ENCODE data around the gene TCERG1L. TPM values are rescaled to one million over a fixed set of nuclear protein-coding genes. Genes with fewer than 3 reads are reported as not detected.
"Not testable (repeated sequence)": the region's sequence is repeated elsewhere in the genome, so short reads cannot be mapped to it uniquely, and the experiment has no call there.

TCERG1L gene
- total RNA-seq, 1 experiment from 2014 or later = not detected

GRCh38 chr10:131167036-131167860 lies 144.3 kb downstream of the TCERG1L start:
- no peak for DNase-seq (ENCODE audit: low read depth)

DNA sequence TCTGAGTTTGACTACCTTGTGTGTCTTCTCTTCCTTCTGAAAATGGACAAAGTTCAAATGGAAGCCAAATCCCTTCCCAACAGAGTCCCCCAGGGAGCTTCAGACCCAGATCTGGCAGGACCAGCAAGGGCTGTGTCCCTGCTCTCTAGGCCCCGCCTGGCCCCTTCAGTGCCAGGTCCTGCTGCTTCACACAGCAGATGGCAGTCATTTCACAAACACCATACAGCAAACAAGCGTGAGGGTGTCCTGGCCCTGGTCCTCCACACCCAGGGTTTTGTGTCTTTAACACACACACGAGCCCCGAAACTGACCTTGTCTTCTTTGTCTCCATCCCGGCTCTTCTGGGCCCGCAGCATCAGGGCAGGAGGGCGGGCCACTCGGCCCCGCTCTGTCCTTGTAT lies 145.0 kb downstream of the TCERG1L start:
- DNase-seq (ENCODE audit: low read depth) = no peak

DNA sequence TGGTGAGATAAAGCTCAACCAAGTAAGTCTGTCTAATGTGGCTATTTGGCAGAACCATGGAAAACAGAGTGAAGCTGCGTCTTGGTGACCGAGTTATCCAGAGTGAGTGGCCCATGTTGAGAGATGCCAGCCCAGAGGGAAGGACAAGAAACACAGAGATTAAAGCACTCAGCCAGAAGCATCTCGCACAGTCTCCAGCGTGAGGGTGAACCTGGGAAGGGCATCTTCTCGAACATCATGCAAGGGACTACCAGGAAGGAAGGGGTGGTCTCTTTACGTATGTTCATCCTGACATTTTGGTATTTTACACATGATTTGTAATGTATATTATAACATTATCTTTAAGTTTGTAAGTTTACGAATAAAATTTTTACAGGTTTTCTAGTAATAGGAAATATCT lies 146.4 kb downstream of the TCERG1L start:
- no peak for DNase-seq (ENCODE audit: low read depth)

DNA sequence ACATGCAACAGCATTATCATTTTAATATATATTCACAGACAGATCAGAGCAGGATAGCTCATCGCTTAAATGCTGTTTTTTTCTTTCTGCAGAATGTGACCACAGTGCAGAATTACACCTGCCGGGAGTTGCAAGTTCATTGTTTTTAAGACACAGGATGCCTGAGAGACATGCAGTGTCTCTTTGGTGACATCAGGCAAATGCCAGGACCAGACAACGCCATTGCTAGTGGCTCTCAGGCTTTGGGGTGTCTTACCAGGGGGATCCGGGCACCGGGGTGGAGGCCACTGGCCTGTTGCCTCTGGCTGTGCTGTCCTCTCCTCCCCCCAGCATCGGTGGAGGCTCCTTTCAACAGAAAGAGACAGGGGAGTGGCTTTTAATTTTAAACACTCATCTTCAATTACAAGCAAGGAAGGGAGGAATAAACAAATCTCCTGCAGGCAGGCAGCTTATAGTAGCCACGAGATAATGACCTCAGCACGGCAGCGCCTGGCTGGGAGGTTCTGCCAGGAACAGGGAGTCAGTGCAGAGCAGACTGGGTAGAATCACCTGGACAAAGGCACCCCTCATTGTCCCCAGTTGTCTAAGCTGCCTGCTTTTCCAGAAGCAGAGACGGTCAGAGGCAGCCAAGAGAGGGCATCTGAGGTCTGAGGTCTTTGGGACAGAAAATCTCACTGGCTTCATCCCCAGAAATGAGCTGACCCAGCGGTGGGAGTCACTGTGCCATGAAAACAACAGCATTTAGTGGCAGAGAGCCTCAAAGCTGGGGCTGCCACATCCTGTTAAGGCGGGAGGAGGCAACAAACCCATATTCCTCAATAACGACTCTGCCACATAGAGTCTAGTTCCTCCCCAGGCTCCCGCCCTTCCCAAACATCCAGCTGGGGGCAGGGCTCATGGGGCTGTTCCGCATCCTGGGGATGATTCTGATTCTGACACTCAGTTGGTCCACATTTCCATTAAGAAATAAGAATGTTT lies 148.4 kb downstream of the TCERG1L start:
- DNase-seq (ENCODE audit: low read depth) = no peak

- DNase-seq (ENCODE audit: low read depth) = no peak
These were observed 149.3 kb downstream of the TCERG1L start for GRCh38 chr10:131162211-131162610.

DNA sequence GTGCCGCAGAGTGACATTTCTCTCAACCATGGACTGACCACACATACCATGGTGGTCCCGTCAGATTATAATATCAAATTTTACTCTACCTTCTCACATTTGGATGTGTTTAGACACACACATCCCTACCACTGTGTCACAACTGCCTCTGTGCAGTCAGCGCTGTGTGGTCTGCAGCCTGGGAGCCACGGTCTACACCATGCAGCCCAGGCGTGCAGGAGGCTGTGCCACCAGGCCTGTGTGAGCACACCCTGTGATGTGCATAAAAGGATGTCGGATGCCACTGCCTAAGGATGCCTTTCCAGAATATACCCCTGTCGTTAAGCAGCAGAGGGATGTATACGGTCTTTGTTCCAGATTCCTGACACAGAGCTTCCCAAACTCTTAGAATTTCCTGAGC lies 150.4 kb downstream of the TCERG1L start:
- no peak for DNase-seq (ENCODE audit: low read depth)

GRCh38 chr10:131160219-131160875 lies 151.2 kb downstream of the TCERG1L start:
- DNase-seq (ENCODE audit: low read depth) = no peak

DNA sequence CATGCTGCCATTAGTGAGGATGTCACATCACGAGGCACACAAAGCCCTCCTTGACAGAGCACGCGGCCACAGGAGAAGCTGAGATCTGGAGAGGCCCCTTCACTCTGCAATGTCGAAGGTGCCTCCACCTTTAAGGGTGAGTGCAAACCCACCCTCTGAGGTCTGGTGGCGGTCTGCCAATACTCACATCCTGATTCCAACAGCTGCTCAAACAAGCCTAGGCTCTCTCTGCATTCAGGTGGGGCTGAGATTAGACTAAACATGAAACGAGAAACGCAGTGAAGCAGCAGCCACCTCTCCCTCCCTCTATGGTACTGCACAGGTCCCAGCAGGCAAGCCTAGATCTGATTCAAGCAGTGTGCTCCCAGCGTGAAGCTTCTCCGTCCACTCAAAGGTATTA lies 151.8 kb downstream of the TCERG1L start:
- no peak for DNase-seq (ENCODE audit: low read depth)

GRCh38 chr10:131158695-131159094 lies 152.8 kb downstream of the TCERG1L start:
- no peak for DNase-seq (ENCODE audit: low read depth)

GRCh38 chr10:131157899-131158298 lies 153.6 kb downstream of the TCERG1L start:
- no peak for DNase-seq (ENCODE audit: low read depth)

- DNase-seq (ENCODE audit: low read depth) = no peak
These were observed 155.7 kb downstream of the TCERG1L start for GRCh38 chr10:131155876-131156230.

DNA sequence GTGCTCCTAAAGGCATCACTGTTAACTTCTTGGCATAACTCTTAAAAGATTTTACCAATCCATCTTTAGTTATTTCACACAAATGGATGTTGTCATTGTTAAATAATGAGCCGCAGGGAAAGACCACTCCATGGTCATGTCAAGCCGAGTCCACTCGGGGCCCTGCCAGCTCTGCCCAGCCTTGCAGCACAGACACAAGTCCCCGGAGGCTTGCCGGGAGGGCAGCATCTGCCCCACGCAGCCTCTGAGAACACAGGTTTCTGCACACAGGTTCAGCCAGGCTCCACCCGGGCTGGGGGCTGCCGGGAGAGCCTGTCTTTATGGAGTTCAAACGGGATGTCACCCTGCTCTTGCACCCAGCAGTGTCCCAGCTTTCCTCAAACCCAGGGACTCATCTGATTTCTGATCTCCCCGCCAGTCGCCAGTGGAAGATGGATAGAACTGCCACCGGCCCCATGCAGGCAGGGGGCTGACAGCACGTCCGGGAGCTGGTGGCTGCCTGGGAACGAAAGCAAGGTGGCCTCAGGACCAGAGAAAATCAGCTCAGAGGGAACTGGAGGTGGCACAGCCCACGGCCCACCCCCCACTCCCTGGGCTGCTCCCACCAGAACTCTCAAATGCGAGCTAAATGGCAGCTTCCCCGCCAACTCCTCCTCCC lies 156.2 kb downstream of the TCERG1L start:
- no peak for DNase-seq (ENCODE audit: low read depth)

GRCh38 chr10:131154306-131155025 lies 157.1 kb downstream of the TCERG1L start:
- DNase-seq (ENCODE audit: low read depth) = no peak

GRCh38 chr10:131152456-131152855 lies 159.1 kb downstream of the TCERG1L start:
- DNase-seq (ENCODE audit: low read depth) = not testable (repeated sequence)

DNA sequence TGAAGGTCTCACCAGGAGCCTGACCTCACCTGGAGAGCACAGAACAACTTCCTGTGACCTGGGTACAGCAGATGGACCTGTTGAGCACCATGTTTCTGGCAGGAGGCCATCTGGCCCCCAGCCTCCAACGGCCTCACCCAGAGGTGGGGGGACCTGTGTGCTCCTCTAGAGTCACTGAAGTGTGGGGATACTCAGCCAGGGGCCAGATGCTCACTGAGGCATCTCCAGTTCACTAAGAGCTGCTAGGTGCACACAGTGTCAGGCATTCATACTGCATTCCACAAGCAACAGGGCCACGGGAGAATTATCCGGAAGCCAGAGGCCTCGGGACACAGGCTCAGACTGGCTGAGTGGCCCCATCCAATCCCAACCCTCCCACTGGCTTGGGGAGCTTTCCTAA lies 161.4 kb downstream of the TCERG1L start:
- no peak for DNase-seq (ENCODE audit: low read depth)

GRCh38 chr10:131149586-131149985 lies 161.9 kb downstream of the TCERG1L start:
- no peak for DNase-seq (ENCODE audit: low read depth)

GRCh38 chr10:131149111-131149510 lies 162.4 kb downstream of the TCERG1L start:
- no peak for DNase-seq (ENCODE audit: low read depth)

DNA sequence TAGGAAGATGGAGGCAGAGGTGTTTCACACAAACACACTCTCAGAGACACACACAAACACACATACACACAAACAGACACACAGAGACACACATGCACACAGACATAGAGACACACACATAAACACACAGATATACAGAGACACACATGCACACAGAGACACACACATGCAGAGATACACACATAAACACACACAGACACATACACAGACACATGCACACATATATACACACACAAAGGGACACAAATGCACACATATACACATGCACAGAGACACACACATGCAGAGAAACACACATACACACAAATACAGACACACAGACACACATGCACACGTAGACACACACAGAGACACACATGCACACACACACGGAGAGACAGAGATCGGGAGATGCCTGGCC lies 163.3 kb downstream of the TCERG1L start:
- no peak for DNase-seq (ENCODE audit: low read depth)

DNA sequence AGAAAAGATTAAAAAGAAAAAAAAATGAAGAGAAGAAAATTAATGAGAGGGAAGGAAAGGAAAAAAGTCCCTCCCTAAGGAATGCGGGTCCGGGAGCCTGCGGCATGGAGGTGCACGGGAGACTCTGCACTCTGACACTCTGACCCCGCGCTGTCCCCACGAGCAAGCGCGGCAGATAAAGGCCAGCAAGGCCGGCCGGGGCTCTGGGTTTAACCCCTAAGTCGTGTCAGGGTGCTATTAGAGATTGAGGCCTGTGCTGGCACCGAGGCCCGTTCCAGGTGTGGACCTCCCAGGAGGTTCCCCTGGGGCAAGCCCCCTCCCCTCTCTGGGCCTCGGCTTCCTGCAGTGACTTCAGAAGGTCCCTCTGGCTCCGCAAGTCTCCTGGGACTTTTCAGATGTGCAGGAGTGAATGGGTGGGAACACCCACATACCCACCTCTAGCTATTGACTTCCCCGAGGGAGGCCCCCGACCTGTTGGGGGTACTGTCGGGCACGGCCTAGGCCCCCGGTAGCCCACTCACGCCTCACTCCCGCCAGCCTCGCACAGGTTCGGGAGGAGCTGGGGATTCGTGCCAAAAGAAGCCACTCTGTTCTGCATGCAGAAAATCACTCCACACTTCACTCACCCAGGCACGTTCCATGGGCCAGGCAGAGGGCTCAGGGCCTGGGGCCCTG lies 164.1 kb downstream of the TCERG1L start:
- DNase-seq (ENCODE audit: low read depth) = no peak

- no peak for DNase-seq (ENCODE audit: low read depth)
These were observed 164.7 kb downstream of the TCERG1L start for GRCh38 chr10:131146790-131147189.

Data from RPMI7951 (cell line).